SK-N-MC (cell line): Measurements from ENCODE around the gene UBAC2.

Experiments used
- EZH2 ChIP-seq: fragments of 200-600 bp; sonication (generic); IDR thresholded peaks from one replicate; pipeline ENCODE4 v1.6.1; 2017; ENCODE audit warnings: antibody characterized with exemption
- FOXP2 ChIP-seq: optimal IDR thresholded peaks from 2 replicates; pipeline ENCODE3; 2011; ENCODE audit warnings: mild to moderate bottlenecking, moderate library complexity; ENCODE audit not compliant: insufficient read depth; ENCODE audit errors: extremely low read length, control extremely low read depth
- POLR2AphosphoS5 ChIP-seq: IDR thresholded peaks from 2 replicates; pipeline ENCODE4 v1.6.1; 2012; ENCODE audit warnings: mild to moderate bottlenecking, low read depth, low read length, borderline replicate concordance

- no peak for TF ChIP-seq POLR2AphosphoS5
- no peak for TF ChIP-seq EZH2
- no peak for TF ChIP-seq FOXP2
These were observed 64.6 kb downstream of the UBAC2 start for GRCh38 chr13:99265162-99265800.
